ENCODE data around the gene SALL2.

Gene SALL2

GRCh38 chr14:21528381-21529348, 2.5 kb upstream of the SALL2 start:
- no peak for DNase-seq (ENCODE audit: low spot score)

- DNase-seq (ENCODE audit: low spot score) = no peak
Measured at GRCh38 chr14:21527318-21527679, 1.2 kb upstream of the SALL2 start.

- DNase-seq (ENCODE audit: low spot score) = no peak
Measured at GRCh38 chr14:21526672-21527317, 649 bp upstream of the SALL2 start.

- peak; percentile 48 for DNase-seq (ENCODE audit: low spot score)
Measured at GRCh38 chr14:21525571-21525961, 580 bp downstream of the SALL2 start.

- no peak for DNase-seq (ENCODE audit: low spot score)
Measured at GRCh38 chr14:21524575-21525490, 1.3 kb downstream of the SALL2 start.

GRCh38 chr14:21523203-21523602, 2.9 kb downstream of the SALL2 start:
- no peak for DNase-seq (ENCODE audit: low spot score)

GRCh38 chr14:21521501-21521900, 4.6 kb downstream of the SALL2 start:
- no peak for DNase-seq (ENCODE audit: low spot score)

- DNase-seq (ENCODE audit: low spot score) = no peak
Measured at GRCh38 chr14:21520767-21521166, 5.4 kb downstream of the SALL2 start.

GRCh38 chr14:21518725-21519124, 7.4 kb downstream of the SALL2 start:
- no peak for DNase-seq (ENCODE audit: low spot score)

GRCh38 chr14:21514341-21514740, 11.8 kb downstream of the SALL2 start:
- DNase-seq (ENCODE audit: low spot score) = no peak

- peak; percentile 99 for DNase-seq (ENCODE audit: low spot score)
Measured at GRCh38 chr14:21510735-21511657, 15.2 kb downstream of the SALL2 start, which contains the start of gene METTL3. Gene METTL3, minus strand, starts transcription at chr14:21511340. Its CDS starts 117 bp downstream, at chr14:21511223.

GRCh38 chr14:21509432-21510143, 16.6 kb downstream of the SALL2 start:
- no peak for DNase-seq (ENCODE audit: low spot score)

- no peak for DNase-seq (ENCODE audit: low spot score)
Measured at GRCh38 chr14:21506557-21506956, 19.6 kb downstream of the SALL2 start.

GRCh38 chr14:21505012-21505553, 21.1 kb downstream of the SALL2 start:
- DNase-seq (ENCODE audit: low spot score) = no peak

GRCh38 chr14:21503376-21503775, 22.8 kb downstream of the SALL2 start:
- no peak for DNase-seq (ENCODE audit: low spot score)

GRCh38 chr14:21501568-21501967, 24.6 kb downstream of the SALL2 start:
- DNase-seq (ENCODE audit: low spot score) = no peak

GRCh38 chr14:21498540-21499526, 27.3 kb downstream of the SALL2 start:
- peak; percentile 66 for DNase-seq (ENCODE audit: low spot score)

- no peak for DNase-seq (ENCODE audit: low spot score)
Measured at GRCh38 chr14:21496453-21496852, 29.7 kb downstream of the SALL2 start.
